Sigmoid colon (tissue), 7 donors: ENCODE results near the gene GJC1. TPM values are rescaled to one million over a fixed set of nuclear protein-coding genes. Genes with fewer than 3 reads are reported as not detected.

Experiments used
- DNase-seq: peaks from one replicate; pipeline ENCODE4 v3.0.0-alpha.2; 2019
- H3K27ac ChIP-seq, 4 donors: fragments of 200-600 bp; sonication (generic); one replicate each; pipeline ENCODE4 v1.5.1; 2016 to 2019; ENCODE audit warnings: mild to moderate bottlenecking in 1 of 4
- H3K27me3 ChIP-seq, 3 donors: fragments of 200-600 bp; sonication (generic); one replicate each; pipeline ENCODE4 v1.5.1; 2019; ENCODE audit warnings: mild to moderate bottlenecking in 1 of 3
- H3K36me3 ChIP-seq, 4 donors: fragments of 200-600 bp; sonication (generic); one replicate each; pipeline ENCODE4 v1.5.1; 2016 to 2019
- H3K4me1 ChIP-seq, 4 donors: fragments of 200-600 bp; sonication (generic); one replicate each; pipeline ENCODE4 v1.5.1; 2017 to 2019
- H3K4me3 ChIP-seq, 4 donors: fragments of 200-600 bp; sonication (generic); one replicate each; pipeline ENCODE4 v1.5.1; 2017 to 2019; ENCODE audit warnings: mild to moderate bottlenecking in 2 of 4, moderate library complexity in 1 of 4
- H3K9me3 ChIP-seq, 4 donors: fragments of 200-600 bp in 3 of 4; sonication (generic) in 3 of 4; one replicate each; pipeline versions ENCODE4 v1.5.1 to v1.6.1; 2013 to 2019
- EP300 ChIP-seq, 4 donors: sonication (generic); formaldehyde crosslinking; IDR thresholded peaks; one replicate each; pipeline ENCODE4 v1.6.1; 2017; ENCODE audit warnings: antibody characterized with exemption in 4 of 4
- POLR2A ChIP-seq, 2 donors: fragments of 450-650 bp; IDR thresholded peaks; one replicate each; pipeline ENCODE4 v1.6.1; 2016; ENCODE audit warnings: antibody characterized with exemption in 2 of 2, mild to moderate bottlenecking in 2 of 2, moderate library complexity in 2 of 2
- POLR2AphosphoS5 ChIP-seq, 4 donors: sonication (generic); formaldehyde crosslinking; IDR thresholded peaks; one replicate each; pipeline ENCODE4 v1.6.1; 2017; ENCODE audit warnings: antibody characterized with exemption in 4 of 4
- WGBS, 2 donors: extraction: QIAGEN DNeasy Blood & Tissue Kit; methylation state at CpG; one replicate each; pipeline ENCODE4 v1.1.7; 2013; 5-methylcytosine and 5-hydroxymethylcytosine counted together
- intact Hi-C: fragments of 100-400 bp; cut with DNase I; formaldehyde crosslinking; loops from one replicate; pipeline ENCODE4 v1.15.1; 2023
- polyA plus RNA-seq, 3 donors: library from polyadenylated mRNA; stranded (reverse); fragments of 200-250 nt; gene quantifications; one replicate each; pipeline ENCODE4 v1.2.3, GENCODE V29; 2013
- total RNA-seq, 4 donors: library from RNA; depleted of rRNA; stranded (reverse); fragments of >200 nt; gene quantifications; one replicate each; pipeline ENCODE4 v1.1.0, GENCODE V29; 2016
- TF ChIP-seq, protein P1 (sequence below), 4 experiments: fragments of 450-650 bp in 3 of 4; fragments of 200-600 bp in 1 of 4; IDR thresholded peaks; one replicate each; pipeline ENCODE4 v1.5.1; 2016 to 2019; ENCODE audit warnings: antibody characterized with exemption in 4 of 4, mild to moderate bottlenecking in 3 of 4, moderate library complexity in 2 of 4
- donor health status: healthy with polysubstance abuse.
- donor health status: Bipolar disorder and iron deficiency.
- donor health status: healthy.

Gene GJC1
- total and polyA plus RNA-seq, 7 donors = 0.23 to 134 (median 68.0) TPM

DNA sequence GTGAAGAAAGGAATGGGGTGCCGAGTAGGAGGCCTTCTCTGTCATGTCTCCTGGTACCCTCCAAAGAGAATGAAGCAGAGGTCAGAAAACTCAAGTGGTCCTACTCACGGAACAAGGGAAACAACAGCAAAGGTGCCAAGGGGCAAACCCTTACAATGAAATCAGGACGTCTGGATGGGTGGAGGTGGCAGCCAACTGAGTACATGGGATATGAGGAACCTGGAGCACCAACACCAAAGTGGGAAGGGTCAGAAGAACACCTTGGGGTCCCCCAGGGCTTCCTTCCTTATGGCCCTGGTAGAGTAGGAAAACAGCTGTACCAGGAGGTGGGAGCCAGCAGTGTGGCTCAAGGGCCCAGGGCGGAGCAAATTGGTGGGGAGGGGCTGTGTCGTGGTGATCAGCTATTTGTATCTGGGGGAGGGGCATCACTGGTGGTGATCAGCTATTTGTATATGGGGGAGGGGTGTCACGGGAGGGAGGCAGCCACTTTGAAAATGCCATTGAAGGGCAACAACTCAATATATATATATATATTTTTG, 18.2 kb upstream of the GJC1 start:
- intact Hi-C loops = no loop called here
- Histone ChIP-seq H3K27me3 (no peaks in the 10 kb centered on the region), H3K27ac (no peak overlapping the region), H3K4me3 (no peak overlapping the region), H3K4me1 (peaks cover 0 to 14% (median 13%) of the 10 kb centered on the region in 4 donors), H3K36me3 (peaks cover 19 to 36% (median 26%) of the 10 kb centered on the region in 4 donors), H3K9me3 (no peaks in the 10 kb centered on the region)
- WGBS, 2 donors = 62 to 75% methylated on average over 6 of the region's 6 CpGs
- DNase-seq = no peak
- TF ChIP-seq POLR2AphosphoS5 (IDR thresholded peaks at IDR 0.05) (no peak), POLR2A (IDR thresholded peaks at IDR 0.05) (no peak), EP300 (IDR thresholded peaks at IDR 0.05) (no peak)
- TF ChIP-seq, protein P1, sequence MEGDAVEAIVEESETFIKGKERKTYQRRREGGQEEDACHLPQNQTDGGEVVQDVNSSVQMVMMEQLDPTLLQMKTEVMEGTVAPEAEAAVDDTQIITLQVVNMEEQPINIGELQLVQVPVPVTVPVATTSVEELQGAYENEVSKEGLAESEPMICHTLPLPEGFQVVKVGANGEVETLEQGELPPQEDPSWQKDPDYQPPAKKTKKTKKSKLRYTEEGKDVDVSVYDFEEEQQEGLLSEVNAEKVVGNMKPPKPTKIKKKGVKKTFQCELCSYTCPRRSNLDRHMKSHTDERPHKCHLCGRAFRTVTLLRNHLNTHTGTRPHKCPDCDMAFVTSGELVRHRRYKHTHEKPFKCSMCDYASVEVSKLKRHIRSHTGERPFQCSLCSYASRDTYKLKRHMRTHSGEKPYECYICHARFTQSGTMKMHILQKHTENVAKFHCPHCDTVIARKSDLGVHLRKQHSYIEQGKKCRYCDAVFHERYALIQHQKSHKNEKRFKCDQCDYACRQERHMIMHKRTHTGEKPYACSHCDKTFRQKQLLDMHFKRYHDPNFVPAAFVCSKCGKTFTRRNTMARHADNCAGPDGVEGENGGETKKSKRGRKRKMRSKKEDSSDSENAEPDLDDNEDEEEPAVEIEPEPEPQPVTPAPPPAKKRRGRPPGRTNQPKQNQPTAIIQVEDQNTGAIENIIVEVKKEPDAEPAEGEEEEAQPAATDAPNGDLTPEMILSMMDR (IDR thresholded peaks at IDR 0.05) = no peak

DNA sequence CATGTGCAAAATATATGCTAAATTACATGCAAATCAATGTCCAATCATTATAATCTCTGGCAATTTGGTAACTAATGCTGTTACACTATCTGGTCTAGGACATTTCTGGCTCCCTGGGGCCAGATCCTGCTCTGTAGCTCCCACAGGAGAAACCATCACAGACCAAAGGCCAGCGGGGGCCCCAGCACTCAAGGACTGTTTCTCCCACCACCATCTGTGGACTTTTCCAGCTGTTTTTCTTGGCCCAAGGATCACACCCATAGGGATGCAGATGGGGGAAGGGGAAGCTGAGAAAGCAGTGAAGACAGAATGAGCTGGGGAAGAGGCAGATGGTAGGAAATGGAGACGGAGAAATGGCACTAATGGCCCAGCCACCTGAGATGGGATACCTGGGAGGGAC, 17.5 kb upstream of the GJC1 start, which contains the start of gene HIGD1B:
HIGD1B (plus strand) TSS at position 298 of the 400 bp plus-strand sequence. CDS start 270 bp downstream, outside the sequence.
- Histone ChIP-seq H3K4me1 (peaks cover 0 to 21% (median 20%) of the 10 kb centered on the region in 4 donors), H3K27me3 (no peaks in the 10 kb centered on the region), H3K36me3 (peaks cover 11 to 29% (median 19%) of the 10 kb centered on the region in 4 donors), H3K4me3 (no peak within 1 kb of the TSS), H3K9me3 (no peaks in the 10 kb centered on the region), H3K27ac (no peak within 1 kb of the TSS)
- intact Hi-C loops = no loop called here
- no peak for DNase-seq
- 78 to 83% methylated on average over 2 of the region's 2 CpGs for WGBS, 2 donors
- TF ChIP-seq, protein P1 (IDR thresholded peaks at IDR 0.05) = no peak

DNA sequence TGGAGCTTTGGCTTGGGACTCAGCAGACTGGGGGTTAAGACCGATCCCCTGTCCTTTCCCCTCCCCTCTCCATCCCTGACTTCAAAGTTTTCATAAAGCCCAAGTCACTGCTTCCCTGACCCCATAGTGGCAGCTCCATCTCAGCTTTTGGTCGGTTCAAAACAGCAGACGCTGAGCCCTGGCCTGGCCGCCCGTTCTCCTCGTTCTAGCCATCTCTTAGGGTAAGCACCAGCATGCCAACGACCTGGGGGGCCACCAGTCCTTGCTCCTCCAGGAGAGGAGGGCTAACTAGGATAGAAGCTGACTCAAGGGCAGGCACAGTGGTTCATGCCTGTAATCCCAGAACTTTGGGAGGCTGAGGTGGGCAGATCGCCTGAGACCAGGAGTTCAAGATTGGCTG, 16.1 kb upstream of the GJC1 start:
- 82 to 84% methylated on average over 8 of the region's 8 CpGs for WGBS, 2 donors

DNA sequence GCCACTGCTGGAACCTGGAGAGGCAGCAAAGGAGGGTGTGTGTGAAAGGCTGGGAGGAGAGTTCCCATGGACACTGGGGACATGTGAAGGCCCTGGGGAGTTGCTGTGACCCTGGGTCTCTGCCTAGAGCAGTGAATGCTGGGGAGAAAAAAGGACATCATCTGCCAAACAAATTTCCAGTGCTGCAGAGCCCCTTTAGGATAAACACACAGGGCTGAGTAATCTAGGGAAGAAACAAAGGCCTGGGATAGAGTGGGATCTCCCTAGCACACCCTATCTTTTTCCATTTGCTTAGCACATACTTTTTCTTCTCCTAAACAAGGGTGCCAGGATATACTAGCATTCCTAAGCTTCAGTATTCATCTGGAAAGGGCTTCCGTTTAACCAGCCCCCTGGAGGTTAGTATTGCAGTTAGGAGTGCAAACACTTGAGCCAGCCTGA, 14.3 kb upstream of the GJC1 start:
- no peaks in the 10 kb centered on the region for H3K9me3 ChIP-seq
- peak overlapping the region in 3 of 4 donors; percentile 47 to 68 (median 53) for H3K27ac ChIP-seq
- 73 to 75% methylated on average over 1 of the region's 1 CpG for WGBS, 2 donors
- DNase-seq = no peak
- H3K4me1 ChIP-seq = peaks cover 0 to 31% (median 26%) of the 10 kb centered on the region in 4 donors
- H3K4me3 ChIP-seq = no peak overlapping the region
- intact Hi-C loops = no loop called here
- H3K36me3 ChIP-seq = no peaks in the 10 kb centered on the region
- no peaks in the 10 kb centered on the region for H3K27me3 ChIP-seq
- TF ChIP-seq EP300 (IDR thresholded peaks at IDR 0.05) (no peak), POLR2A (IDR thresholded peaks at IDR 0.05) (no peak), POLR2AphosphoS5 (IDR thresholded peaks at IDR 0.05) (no peak)
- TF ChIP-seq, protein P1 (IDR thresholded peaks at IDR 0.05) = no peak

More for the DNA sequence above, 16.1 kb upstream of the GJC1 start:
- Histone ChIP-seq H3K27ac (no peak overlapping the region), H3K27me3 (no peaks in the 10 kb centered on the region), H3K4me3 (no peak overlapping the region), H3K9me3 (no peaks in the 10 kb centered on the region), H3K4me1 (peaks cover 0 to 28% (median 26%) of the 10 kb centered on the region in 4 donors), H3K36me3 (peaks cover 4 to 15% (median 6%) of the 10 kb centered on the region in 4 donors)
- TF ChIP-seq POLR2A (IDR thresholded peaks at IDR 0.05) (no peak), EP300 (IDR thresholded peaks at IDR 0.05) (no peak), POLR2AphosphoS5 (IDR thresholded peaks at IDR 0.05) (no peak)
- TF ChIP-seq, protein P1 (IDR thresholded peaks at IDR 0.05) = no peak
- intact Hi-C loops = no loop called here
- no peak for DNase-seq

DNA sequence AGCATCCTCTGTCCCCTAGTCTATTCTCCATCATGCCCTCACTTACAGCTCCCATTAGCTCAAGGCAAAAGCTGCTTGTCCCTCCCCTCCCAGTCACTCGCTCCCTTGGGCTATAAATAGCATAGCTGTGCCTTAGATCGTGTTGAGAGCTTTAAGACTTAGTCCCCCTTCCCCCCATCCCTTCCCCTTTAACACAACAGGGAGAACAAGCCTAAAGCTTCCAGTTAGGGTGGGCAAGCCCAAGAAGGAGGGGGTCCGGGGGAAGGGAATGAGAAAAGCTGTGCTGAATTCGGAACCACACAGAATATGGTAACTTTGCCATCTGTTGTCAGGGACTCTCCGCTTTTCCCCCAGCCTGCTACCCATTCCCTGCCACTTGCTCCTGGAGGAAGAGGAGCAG, 12.7 kb upstream of the GJC1 start:
- Histone ChIP-seq H3K27me3 (no peaks in the 10 kb centered on the region), H3K4me1 (peaks cover 0 to 31% (median 26%) of the 10 kb centered on the region in 4 donors), H3K4me3 (no peak overlapping the region), H3K36me3 (no peaks in the 10 kb centered on the region), H3K27ac (peak overlapping the region; percentile 6 to 68 (median 42)), H3K9me3 (no peaks in the 10 kb centered on the region)
- WGBS, 2 donors = 48 to 51% methylated on average over 5 of the region's 5 CpGs
- intact Hi-C loops = no loop called here
- TF ChIP-seq POLR2AphosphoS5 (IDR thresholded peaks at IDR 0.05) (peak in 1 of 4 donors; percentile 14), EP300 (IDR thresholded peaks at IDR 0.05) (no peak)
- no peak for DNase-seq
